Nephron (organoid): ENCODE data around the gene LEF1.

ENCODE experiments used
- H3K27ac Mint-ChIP-seq, 3 experiments: 2 replicates each; pipeline ENCODE4 v1.8.0; 2020; ENCODE audit warnings: mixed read lengths in 3 of 3, mild to moderate bottlenecking in 2 of 3, moderate library complexity in 1 of 3
- H3K27me3 Mint-ChIP-seq: 2 replicates; pipeline ENCODE4 v1.8.0; 2021; ENCODE audit warnings: low read depth, mild to moderate bottlenecking, moderate library complexity, mixed read lengths
- H3K36me3 Mint-ChIP-seq: 2 replicates; pipeline ENCODE4 v1.8.0; 2020; ENCODE audit warnings: low read depth, mixed read lengths
- H3K4me1 Mint-ChIP-seq: 2 replicates; pipeline ENCODE4 v1.8.0; 2020; ENCODE audit warnings: mixed read lengths
- H3K4me3 Mint-ChIP-seq, 3 experiments: 2 replicates each; pipeline ENCODE4 v1.8.0; 2020; ENCODE audit warnings: mild to moderate bottlenecking in 3 of 3, mixed read lengths in 3 of 3, moderate library complexity in 2 of 3
- H3K9me3 Mint-ChIP-seq: 2 replicates; pipeline ENCODE4 v1.8.0; 2020; ENCODE audit warnings: mixed read lengths
- TF ChIP-seq, protein P1 (sequence below), 3 experiments: fragments of 200-600 bp; sonication (generic); IDR thresholded peaks; one replicate each; pipeline ENCODE4 v1.5.0; 2021; ENCODE audit warnings: antibody characterized with exemption in 3 of 3; ENCODE audit not compliant: unreplicated experiment in 3 of 3

The LEF1 gene

DNA sequence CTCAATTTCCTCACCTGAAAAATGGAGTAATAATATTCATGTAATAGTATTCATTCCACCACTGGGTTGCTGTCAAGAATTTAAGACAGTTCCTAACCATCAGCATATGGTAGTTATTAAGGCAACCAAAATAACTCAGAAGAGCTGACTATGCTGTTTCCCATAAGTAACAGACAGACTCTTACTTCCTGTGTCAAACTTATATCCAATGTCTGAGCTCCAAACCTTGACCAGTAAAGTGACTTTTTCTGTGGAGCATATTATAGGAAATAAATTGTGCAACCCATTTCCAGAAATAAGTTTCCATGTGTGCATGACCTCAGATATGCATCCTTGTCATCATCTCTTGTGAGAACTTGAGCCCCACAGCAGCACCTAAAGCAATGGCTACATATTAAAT, 100.3 kb downstream of the LEF1 start:
- H3K27me3 Mint-ChIP-seq = no peaks in the 10 kb centered on the region
- peak overlapping the region in 1 of 3 experiments; percentile 55 for H3K27ac Mint-ChIP-seq
- H3K4me1 Mint-ChIP-seq = peaks cover 5% of the 10 kb centered on the region
- H3K9me3 Mint-ChIP-seq = no peaks in the 10 kb centered on the region
- H3K4me3 Mint-ChIP-seq = no peak overlapping the region
- peaks cover 12% of the 10 kb centered on the region for H3K36me3 Mint-ChIP-seq
- TF ChIP-seq, protein P1, sequence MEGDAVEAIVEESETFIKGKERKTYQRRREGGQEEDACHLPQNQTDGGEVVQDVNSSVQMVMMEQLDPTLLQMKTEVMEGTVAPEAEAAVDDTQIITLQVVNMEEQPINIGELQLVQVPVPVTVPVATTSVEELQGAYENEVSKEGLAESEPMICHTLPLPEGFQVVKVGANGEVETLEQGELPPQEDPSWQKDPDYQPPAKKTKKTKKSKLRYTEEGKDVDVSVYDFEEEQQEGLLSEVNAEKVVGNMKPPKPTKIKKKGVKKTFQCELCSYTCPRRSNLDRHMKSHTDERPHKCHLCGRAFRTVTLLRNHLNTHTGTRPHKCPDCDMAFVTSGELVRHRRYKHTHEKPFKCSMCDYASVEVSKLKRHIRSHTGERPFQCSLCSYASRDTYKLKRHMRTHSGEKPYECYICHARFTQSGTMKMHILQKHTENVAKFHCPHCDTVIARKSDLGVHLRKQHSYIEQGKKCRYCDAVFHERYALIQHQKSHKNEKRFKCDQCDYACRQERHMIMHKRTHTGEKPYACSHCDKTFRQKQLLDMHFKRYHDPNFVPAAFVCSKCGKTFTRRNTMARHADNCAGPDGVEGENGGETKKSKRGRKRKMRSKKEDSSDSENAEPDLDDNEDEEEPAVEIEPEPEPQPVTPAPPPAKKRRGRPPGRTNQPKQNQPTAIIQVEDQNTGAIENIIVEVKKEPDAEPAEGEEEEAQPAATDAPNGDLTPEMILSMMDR (IDR thresholded peaks at IDR 0.05; ENCODE audit: unreplicated experiment in 3 of 3) = no peak

DNA sequence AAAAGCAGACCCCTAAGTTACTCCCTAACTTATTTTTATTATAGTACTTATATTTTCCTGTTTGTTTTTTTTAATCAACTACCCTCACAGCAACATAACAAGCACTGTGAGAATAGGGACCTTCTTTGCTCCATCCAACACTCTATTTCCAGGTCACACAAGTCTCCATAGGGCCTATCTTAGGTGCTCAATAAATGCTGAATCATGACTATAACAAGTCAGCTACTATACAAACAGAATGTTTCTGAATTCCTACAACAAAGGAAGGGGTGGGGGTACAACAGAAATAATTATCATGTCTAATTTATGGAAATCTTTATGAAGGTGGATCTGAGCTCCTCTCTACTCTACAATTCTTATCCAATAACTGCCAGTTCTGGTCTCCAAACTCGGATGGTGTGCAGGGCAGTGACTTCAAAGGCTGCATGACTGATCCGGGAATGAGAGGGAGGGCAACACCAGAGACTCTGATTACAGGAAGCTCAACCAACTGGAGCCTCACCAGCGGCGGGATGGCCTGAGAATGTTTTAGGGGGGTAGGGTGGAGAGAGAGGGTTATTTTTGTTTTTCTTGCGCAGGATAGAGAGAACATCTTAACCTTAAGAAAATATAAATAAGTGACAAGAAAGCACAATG, 107.9 kb downstream of the LEF1 start:
- Mint-ChIP-seq H3K4me1 (peaks cover 8% of the 10 kb centered on the region), H3K9me3 (no peaks in the 10 kb centered on the region), H3K36me3 (peaks cover 7% of the 10 kb centered on the region), H3K4me3 (no peak overlapping the region), H3K27me3 (no peaks in the 10 kb centered on the region), H3K27ac (no peak overlapping the region)
- TF ChIP-seq, protein P1 (IDR thresholded peaks at IDR 0.05; ENCODE audit: unreplicated experiment in 3 of 3) = no peak

DNA sequence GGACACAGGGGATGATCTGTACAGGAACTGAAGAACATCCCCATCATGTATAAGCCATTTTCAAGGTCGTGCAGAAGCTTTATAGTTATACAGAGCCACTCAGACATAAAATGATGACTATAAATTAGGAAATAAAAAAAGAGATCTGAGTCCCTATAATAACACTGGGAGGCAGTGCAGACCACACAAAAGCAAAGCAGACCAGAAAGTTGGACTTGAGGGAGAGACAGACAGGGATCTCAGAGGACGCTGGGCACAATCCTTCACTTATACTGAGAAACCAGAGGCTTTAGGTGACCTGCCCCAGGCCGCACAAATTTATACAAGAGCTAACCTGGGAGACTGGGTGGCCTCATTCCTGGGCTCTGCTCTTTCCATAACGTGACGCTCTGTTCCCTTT, 108.6 kb downstream of the LEF1 start:
- Mint-ChIP-seq H3K36me3 (peaks cover 10% of the 10 kb centered on the region), H3K4me3 (no peak overlapping the region), H3K27ac (no peak overlapping the region), H3K27me3 (no peaks in the 10 kb centered on the region), H3K4me1 (peaks cover 8% of the 10 kb centered on the region), H3K9me3 (no peaks in the 10 kb centered on the region)
- TF ChIP-seq, protein P1 (IDR thresholded peaks at IDR 0.05; ENCODE audit: unreplicated experiment in 3 of 3) = peak; percentile 38 to 57 (median 42)

DNA sequence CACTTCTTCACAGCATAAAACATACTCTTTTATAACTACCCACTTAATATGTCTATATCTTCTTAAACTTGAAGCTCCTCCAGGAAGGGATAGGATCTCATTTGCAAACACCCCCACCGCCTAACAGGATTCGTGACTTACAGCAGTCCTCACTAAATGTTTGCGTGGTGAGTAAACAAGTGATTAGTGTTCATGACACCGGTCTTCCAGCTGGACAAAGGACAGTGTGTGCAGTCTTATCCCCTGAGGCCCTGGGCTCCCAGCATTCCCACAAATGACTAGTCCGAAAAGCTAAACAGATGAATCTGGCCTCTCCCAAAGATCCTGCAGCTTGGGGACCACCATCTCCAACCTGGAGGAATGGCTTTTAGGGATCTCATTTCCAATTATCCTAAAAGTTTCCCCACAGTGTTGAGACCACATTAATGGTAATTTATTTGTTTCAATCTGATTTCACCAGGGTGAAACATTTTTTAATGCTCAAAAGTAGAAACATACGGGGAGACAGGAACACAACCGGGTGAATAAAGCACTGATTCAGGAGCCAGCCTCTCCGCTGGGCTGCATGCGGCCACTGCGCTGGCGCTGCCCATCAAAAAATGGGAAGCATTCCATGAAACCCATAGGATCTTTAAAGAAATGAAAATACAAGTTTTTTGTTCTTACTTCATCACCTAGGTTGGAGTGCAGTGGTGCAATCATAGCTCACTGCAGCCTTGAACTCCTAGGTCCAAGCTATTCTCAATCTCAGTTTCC, 109.9 kb downstream of the LEF1 start:
- Mint-ChIP-seq H3K27me3 (no peaks in the 10 kb centered on the region), H3K27ac (no peak overlapping the region), H3K4me1 (peaks cover 8% of the 10 kb centered on the region), H3K36me3 (peaks cover 13% of the 10 kb centered on the region), H3K9me3 (no peaks in the 10 kb centered on the region), H3K4me3 (no peak overlapping the region)
- TF ChIP-seq, protein P1 (IDR thresholded peaks at IDR 0.05; ENCODE audit: unreplicated experiment in 3 of 3) = no peak

DNA sequence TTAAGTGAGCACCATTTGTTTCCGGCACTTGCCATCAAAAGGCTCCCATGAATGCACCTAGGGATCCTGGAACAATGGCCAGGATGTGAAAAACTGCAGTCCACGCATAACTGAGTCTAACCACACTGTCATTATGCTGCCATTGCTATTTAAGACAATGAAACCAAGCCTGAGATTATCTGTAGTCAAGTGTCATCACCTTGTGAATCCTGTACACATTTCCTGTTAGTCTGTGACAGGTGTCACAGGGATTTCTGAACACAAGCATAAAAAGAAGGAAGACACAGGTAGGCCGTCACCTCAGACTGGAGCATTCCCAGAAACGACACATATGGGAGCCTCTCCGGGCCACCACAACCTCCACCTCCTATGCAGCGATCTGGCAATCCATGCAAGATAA, 112.3 kb downstream of the LEF1 start:
- H3K27ac Mint-ChIP-seq = no peak overlapping the region
- H3K9me3 Mint-ChIP-seq = no peaks in the 10 kb centered on the region
- TF ChIP-seq, protein P1 (IDR thresholded peaks at IDR 0.05; ENCODE audit: unreplicated experiment in 3 of 3) = no peak
- no peak overlapping the region for H3K4me3 Mint-ChIP-seq
- H3K4me1 Mint-ChIP-seq = peaks cover 8% of the 10 kb centered on the region
- peaks cover 17% of the 10 kb centered on the region for H3K36me3 Mint-ChIP-seq
- no peaks in the 10 kb centered on the region for H3K27me3 Mint-ChIP-seq
